PFSK-1 (cell line): Measurements from ENCODE around the gene FYCO1.

ENCODE experiments used
- FOXP2 ChIP-seq: optimal IDR thresholded peaks from 2 replicates; pipeline ENCODE3; 2011; ENCODE audit warnings: borderline replicate concordance, control low read depth, inconsistent platforms; ENCODE audit not compliant: insufficient read depth; ENCODE audit errors: extremely low read length, extremely low read depth
- POLR2AphosphoS5 ChIP-seq: IDR thresholded peaks from 2 replicates; pipeline ENCODE4 v1.6.1; 2012; ENCODE audit warnings: low read depth, mild to moderate bottlenecking, control low read depth, low read length, moderate library complexity
- REST ChIP-seq, 2 experiments: IDR thresholded peaks; 2 replicates each; pipeline versions ENCODE4 v1.6.1 to v1.8.0; 2011 to 2012; ENCODE audit warnings: low read depth in 2 of 2, low read length in 2 of 2, control low read depth in 1 of 2, inconsistent platforms in 1 of 2, mild to moderate bottlenecking in 1 of 2, moderate library complexity in 1 of 2; ENCODE audit not compliant: insufficient read depth in 1 of 2
- SIN3A ChIP-seq: IDR thresholded peaks from 2 replicates; pipeline ENCODE4 v1.6.1; 2012; ENCODE audit warnings: mild to moderate bottlenecking, low read length, moderate library complexity, borderline replicate concordance; ENCODE audit not compliant: insufficient read depth
- TAF1 ChIP-seq: IDR thresholded peaks from 2 replicates; pipeline ENCODE4 v1.6.1; 2012; ENCODE audit warnings: low read length, control low read depth, borderline replicate concordance; ENCODE audit not compliant: insufficient read depth

FYCO1 gene

DNA sequence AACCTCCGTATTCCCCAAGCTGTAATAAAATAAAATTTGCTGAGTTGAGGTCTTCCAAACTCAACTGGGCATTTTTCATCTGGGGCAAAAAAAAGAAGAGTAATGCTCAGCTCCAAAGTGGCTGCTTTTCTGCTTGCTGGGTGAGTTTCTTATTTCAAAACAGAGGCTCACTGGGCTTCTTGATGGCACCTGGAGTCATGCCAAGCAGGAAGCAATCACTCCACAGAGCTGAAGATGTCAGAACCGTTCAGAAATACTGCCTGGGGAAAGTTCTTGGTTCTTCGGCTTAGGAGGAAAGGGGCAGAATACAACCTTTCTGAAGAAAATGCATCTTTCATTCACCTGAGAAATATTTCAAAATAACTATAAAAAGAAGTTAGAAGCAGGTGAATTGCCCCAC is 105.2 kb downstream of the FYCO1 start:
- TF ChIP-seq SIN3A (no peak), FOXP2 (no peak), POLR2AphosphoS5 (no peak), REST (IDR thresholded peaks at IDR 0.05; ENCODE audit: insufficient read depth in 1 of 2, low read depth in 2 of 2, low read length in 2 of 2) (no peak), TAF1 (no peak)

GRCh38 chr3:45889337-45889736 is 106.3 kb downstream of the FYCO1 start:
- TF ChIP-seq REST (IDR thresholded peaks at IDR 0.05; ENCODE audit: insufficient read depth in 1 of 2, low read depth in 2 of 2, low read length in 2 of 2) = no peak
- TF ChIP-seq POLR2AphosphoS5 = no peak
- no peak for TF ChIP-seq FOXP2
- no peak for TF ChIP-seq TAF1
- no peak for TF ChIP-seq SIN3A

DNA sequence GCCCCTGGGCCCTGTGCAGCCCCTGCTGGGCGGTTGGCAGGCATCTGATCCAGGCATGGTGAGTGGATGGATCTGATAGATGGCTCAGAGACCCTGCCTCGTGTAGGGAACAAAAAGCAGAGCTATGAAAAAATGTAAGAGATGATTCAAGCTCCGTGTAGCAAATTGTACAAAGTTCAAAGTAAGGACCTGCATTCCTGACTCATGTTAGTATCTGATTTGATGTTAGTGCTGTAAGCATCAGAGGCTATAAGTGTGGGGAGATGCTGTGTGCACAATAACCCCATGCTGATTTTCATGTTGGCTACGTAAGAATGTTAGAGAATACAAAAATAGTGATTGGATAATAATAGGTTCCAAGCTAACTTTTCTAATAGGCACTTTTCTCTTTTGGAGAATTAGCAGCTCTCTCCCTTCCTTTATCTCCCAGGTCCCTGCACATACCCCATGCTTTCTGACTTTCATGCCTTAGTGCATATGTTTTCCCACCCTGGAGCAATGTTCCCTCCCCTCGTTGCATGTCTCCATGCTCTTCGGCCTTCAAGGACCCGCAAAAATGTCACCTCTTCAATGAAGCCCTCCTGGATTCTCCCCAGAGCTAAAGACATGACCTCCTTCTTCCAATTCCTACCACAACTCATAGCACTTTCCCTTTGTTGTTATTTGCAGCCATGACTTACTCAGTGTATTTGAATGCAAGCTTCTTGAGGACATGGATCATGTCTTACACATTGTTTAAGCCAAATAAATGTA is 107.7 kb downstream of the FYCO1 start:
- TF ChIP-seq FOXP2 (no peak), TAF1 (no peak), POLR2AphosphoS5 (no peak), REST (IDR thresholded peaks at IDR 0.05; ENCODE audit: insufficient read depth in 1 of 2, low read depth in 2 of 2, low read length in 2 of 2) (no peak), SIN3A (no peak)

DNA sequence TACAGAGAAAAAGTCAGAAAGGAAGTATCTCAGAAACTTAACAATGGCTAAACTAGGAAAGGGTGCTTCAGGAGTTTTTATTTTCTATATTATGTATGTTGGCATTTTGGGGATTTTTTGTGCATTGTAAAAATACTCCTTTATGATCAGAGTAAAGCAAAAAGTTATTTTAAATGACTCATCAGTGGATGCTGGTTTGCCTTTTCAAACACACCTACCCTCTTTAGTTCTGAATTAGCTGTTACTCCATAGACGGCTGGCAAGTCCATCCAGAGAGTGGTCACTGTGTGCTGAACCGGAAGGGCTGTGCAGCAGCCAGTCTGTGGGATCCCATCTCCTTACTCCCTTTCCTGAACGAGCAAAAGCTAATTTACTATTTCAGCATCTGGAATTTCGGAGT is 108.3 kb downstream of the FYCO1 start:
- TF ChIP-seq POLR2AphosphoS5 = no peak
- no peak for TF ChIP-seq REST (IDR thresholded peaks at IDR 0.05; ENCODE audit: insufficient read depth in 1 of 2, low read depth in 2 of 2, low read length in 2 of 2)
- TF ChIP-seq FOXP2 = no peak
- no peak for TF ChIP-seq TAF1
- no peak for TF ChIP-seq SIN3A
